Epithelial cell of proximal tubule (primary cell): ENCODE measurements around the gene KDSR. TPM values are rescaled to one million over a fixed set of nuclear protein-coding genes. Genes with fewer than 3 reads are reported as not detected.

Experiments
- DNase-seq: peaks from one replicate; pipeline ENCODE4 v3.0.0-alpha.2; 2011; ENCODE audit warnings: low read depth
- H3K4me3 ChIP-seq: 2 replicates; pipeline ENCODE4 v1.5.1; 2011; ENCODE audit warnings: low read depth, mild to moderate bottlenecking, low read length
- total RNA-seq: library from RNA; depleted of rRNA; stranded (reverse); fragments of >200 nt; gene quantifications from 2 replicates; pipeline ENCODE4 v1.2.3, GENCODE V29; 2015
- TF ChIP-seq, protein P1 (sequence below): conservative IDR thresholded peaks from 2 replicates; pipeline ENCODE4 v1.5.1; 2012; ENCODE audit warnings: low read depth, mild to moderate bottlenecking, low read length

Gene KDSR
- total RNA-seq, 1 donor from 2014 or later, result 25.4 TPM

- no peak overlapping the region for H3K4me3 ChIP-seq
- TF ChIP-seq, protein P1, sequence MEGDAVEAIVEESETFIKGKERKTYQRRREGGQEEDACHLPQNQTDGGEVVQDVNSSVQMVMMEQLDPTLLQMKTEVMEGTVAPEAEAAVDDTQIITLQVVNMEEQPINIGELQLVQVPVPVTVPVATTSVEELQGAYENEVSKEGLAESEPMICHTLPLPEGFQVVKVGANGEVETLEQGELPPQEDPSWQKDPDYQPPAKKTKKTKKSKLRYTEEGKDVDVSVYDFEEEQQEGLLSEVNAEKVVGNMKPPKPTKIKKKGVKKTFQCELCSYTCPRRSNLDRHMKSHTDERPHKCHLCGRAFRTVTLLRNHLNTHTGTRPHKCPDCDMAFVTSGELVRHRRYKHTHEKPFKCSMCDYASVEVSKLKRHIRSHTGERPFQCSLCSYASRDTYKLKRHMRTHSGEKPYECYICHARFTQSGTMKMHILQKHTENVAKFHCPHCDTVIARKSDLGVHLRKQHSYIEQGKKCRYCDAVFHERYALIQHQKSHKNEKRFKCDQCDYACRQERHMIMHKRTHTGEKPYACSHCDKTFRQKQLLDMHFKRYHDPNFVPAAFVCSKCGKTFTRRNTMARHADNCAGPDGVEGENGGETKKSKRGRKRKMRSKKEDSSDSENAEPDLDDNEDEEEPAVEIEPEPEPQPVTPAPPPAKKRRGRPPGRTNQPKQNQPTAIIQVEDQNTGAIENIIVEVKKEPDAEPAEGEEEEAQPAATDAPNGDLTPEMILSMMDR, result no peak
- DNase-seq, result no peak
Observed at GRCh38 chr18:63402246-63403162, 35.5 kb upstream of the KDSR start.

DNA sequence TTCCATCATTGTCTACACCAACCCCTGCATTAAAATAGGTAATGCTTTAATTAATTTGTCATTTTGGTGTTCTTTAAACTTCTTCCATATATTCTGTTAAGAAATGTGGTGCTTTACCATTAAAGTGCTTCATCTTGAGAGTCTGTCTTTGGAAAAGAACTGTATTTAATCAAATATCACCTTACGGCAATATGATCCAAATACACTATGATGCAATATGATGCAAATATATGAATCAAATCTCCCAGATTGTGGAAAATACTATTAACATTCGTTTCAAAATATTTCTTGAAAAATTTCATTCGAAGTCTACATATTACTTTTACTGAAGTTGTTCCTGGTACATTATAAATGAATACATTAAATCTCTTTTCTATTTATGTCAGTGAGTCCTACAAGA lies 32.3 kb upstream of the KDSR start:
- H3K4me3 ChIP-seq, result no peak overlapping the region
- TF ChIP-seq, protein P1, result no peak

DNA sequence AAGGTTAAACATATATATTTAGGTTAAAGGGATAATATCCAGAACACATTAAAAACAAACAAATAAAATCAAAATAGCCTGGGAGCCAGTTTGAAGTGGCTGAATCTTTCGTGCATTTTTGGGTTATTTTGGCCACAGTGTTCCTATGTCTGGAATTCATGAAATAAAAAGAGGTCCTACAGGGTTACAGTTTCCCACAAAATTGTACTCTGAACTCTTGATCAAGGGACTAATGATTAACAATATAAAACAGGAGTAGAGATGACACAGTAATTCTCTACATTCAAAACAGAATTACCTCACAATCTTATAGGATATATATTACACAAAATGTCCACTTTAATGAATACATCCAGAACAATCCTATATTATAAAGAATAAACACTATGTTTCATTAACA lies 30.3 kb upstream of the KDSR start:
- DNase-seq, result no peak
- H3K4me3 ChIP-seq, result no peak overlapping the region
- TF ChIP-seq, protein P1, result no peak

More for the DNA sequence above, 32.3 kb upstream of the KDSR start:
- DNase-seq, result no peak

GRCh38 chr18:63395503-63395902 lies 28.5 kb upstream of the KDSR start:
- no peak overlapping the region for H3K4me3 ChIP-seq
- DNase-seq, result no peak
- TF ChIP-seq, protein P1, result no peak

- TF ChIP-seq, protein P1, result no peak
- no peak for DNase-seq
- no peak overlapping the region for H3K4me3 ChIP-seq
Observed at GRCh38 chr18:63394954-63395353, 27.9 kb upstream of the KDSR start.

GRCh38 chr18:63387861-63388260 lies 20.9 kb upstream of the KDSR start:
- DNase-seq, result no peak
- TF ChIP-seq, protein P1, result no peak
- H3K4me3 ChIP-seq, result no peak overlapping the region

DNA sequence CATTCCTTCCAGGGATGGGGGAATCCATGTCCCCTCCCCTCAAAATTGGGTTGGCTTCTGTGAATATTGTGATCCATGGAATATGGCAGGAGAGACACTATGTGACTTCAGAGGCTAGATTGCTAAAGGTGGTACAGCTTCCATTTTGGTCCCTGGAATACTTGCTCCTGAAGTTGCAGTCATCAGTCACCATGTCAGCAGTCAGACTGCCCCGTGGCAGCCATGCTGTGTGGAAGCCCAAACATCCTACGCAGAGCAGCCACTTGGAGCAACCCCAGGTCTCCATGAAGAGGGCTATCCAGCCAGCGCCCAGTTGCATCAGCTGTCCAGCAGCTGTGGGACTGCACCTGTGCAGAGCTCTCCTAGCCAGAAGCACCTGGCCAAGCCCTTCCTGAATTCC lies 15.8 kb upstream of the KDSR start:
- H3K4me3 ChIP-seq, result no peak overlapping the region
- TF ChIP-seq, protein P1, result no peak
- no peak for DNase-seq
